Ishikawa (cell line): ENCODE results near the gene MDN1.
A peak's percentile ranks its signal among the peaks of the same experiment; 100 is the strongest.

Source experiments
- CEBPB ChIP-seq: IDR thresholded peaks from 2 replicates; pipeline ENCODE4 v1.6.1; 2012
- CREB1 ChIP-seq: IDR thresholded peaks from 2 replicates; pipeline ENCODE4 v1.6.1; 2012; ENCODE audit warnings: low read depth
- EGR1 ChIP-seq: IDR thresholded peaks from 2 replicates; pipeline ENCODE4 v1.6.1; 2012
- EP300 ChIP-seq: IDR thresholded peaks from 2 replicates; pipeline ENCODE4 v1.6.1; 2012; ENCODE audit warnings: borderline replicate concordance
- FOXM1 ChIP-seq: IDR thresholded peaks from 2 replicates; pipeline ENCODE4 v1.6.1; 2012; ENCODE audit warnings: low read depth, borderline replicate concordance
- MAX ChIP-seq: IDR thresholded peaks from 2 replicates; pipeline ENCODE4 v1.6.1; 2012
- NFIC ChIP-seq: IDR thresholded peaks from 2 replicates; pipeline ENCODE4 v1.6.1; 2012
- RAD21 ChIP-seq: IDR thresholded peaks from 2 replicates; pipeline ENCODE4 v1.6.1; 2012; ENCODE audit warnings: low read depth
- REST ChIP-seq: IDR thresholded peaks from 2 replicates; pipeline ENCODE4 v1.6.1; 2012; ENCODE audit warnings: low read depth, mild to moderate bottlenecking
- TAF1 ChIP-seq: IDR thresholded peaks from 2 replicates; pipeline ENCODE4 v1.6.1; 2012; ENCODE audit warnings: low read depth, mild to moderate bottlenecking
- TCF12 ChIP-seq: IDR thresholded peaks from 2 replicates; pipeline ENCODE4 v1.6.1; 2012; ENCODE audit warnings: low read depth
- TEAD4 ChIP-seq: IDR thresholded peaks from 2 replicates; pipeline ENCODE4 v1.6.1; 2012
- YY1 ChIP-seq: IDR thresholded peaks from 2 replicates; pipeline ENCODE4 v1.6.1; 2012; ENCODE audit warnings: low read depth
- ZBTB7A ChIP-seq: IDR thresholded peaks from 2 replicates; pipeline ENCODE4 v1.6.1; 2012; ENCODE audit warnings: low read depth
- TF ChIP-seq, protein P1 (sequence below): IDR thresholded peaks from 2 replicates; pipeline ENCODE4 v1.6.1; 2012

MDN1 gene

GRCh38 chr6:89797317-89797716 lies 22.3 kb downstream of the MDN1 start:
- TF ChIP-seq FOXM1: no peak
- no peak for TF ChIP-seq ZBTB7A
- TF ChIP-seq RAD21: no peak
- no peak for TF ChIP-seq YY1
- TF ChIP-seq CREB1: no peak
- TF ChIP-seq, protein P1, sequence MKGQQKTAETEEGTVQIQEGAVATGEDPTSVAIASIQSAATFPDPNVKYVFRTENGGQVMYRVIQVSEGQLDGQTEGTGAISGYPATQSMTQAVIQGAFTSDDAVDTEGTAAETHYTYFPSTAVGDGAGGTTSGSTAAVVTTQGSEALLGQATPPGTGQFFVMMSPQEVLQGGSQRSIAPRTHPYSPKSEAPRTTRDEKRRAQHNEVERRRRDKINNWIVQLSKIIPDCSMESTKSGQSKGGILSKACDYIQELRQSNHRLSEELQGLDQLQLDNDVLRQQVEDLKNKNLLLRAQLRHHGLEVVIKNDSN: no peak
- TF ChIP-seq NFIC: no peak
- no peak for TF ChIP-seq REST

DNA sequence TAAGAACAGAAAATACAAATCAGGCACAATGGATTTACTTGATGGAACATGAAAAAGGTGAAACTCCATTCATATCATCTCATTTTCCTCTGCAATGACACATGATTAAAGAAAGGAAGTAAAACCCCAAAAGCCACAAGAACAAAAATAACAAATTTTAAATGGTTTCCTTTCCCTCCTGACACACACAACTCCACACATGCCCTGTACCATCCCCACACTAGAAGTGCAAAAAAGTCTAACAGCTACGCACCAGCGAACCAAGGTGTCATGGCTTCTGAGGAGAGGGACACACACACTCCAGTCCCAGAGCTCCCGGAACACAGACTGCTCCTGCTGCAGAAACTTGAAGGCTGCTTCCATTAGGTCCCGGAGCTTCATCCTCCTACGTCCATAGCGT lies 25.3 kb downstream of the MDN1 start:
- TF ChIP-seq, protein P1: no peak
- TF ChIP-seq RAD21: no peak
- TF ChIP-seq CREB1: no peak
- no peak for TF ChIP-seq FOXM1
- no peak for TF ChIP-seq MAX
- TF ChIP-seq TEAD4: no peak
- TF ChIP-seq EP300: no peak
- no peak for TF ChIP-seq CEBPB

DNA sequence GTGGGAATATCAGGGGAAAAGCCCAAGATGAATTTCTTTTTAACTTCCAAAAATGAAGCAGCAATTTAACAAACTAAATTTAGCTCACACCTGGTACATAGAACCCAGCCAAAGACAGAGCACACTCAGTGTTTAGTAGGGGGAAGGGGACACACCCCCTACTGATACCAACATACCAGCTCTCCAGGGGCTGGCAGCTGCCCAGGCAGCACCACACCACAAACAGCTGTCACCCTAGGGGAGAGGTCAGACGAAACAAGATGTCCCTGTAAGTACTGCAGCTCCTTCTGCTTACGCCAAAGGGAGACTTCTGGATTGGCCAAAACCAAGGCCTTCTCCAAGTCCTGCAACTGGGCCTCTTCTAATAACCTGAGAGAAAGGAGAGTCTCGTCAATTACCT lies 26.0 kb downstream of the MDN1 start:
- TF ChIP-seq TCF12 (no peak), YY1 (no peak), RAD21 (no peak), EGR1 (no peak), CEBPB (no peak), REST (no peak), TEAD4 (no peak), NFIC (no peak)

- TF ChIP-seq YY1: no peak
- peak; percentile 36 for TF ChIP-seq RAD21
- TF ChIP-seq EGR1: no peak
Measured at GRCh38 chr6:89792881-89793280, 26.7 kb downstream of the MDN1 start.

DNA sequence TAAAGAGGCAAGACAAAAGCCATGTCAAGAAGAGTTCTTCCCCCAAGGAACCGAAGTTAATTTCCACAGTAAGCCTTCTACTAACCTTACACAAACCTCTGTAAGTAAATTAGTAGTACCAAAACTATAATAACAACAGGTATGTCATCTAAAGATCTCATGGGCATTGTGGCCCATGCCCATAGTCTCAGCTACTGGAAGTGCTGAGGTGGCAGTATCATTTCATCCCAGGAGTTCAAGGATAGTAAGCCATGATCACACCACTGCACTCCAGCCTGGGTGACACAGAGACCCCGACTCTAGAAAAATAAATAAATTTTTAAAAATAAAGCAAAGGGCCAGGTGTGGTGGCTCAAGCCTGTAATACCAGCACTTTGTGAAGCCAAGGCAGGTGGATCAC lies 29.2 kb downstream of the MDN1 start:
- TF ChIP-seq ZBTB7A: no peak
- no peak for TF ChIP-seq TAF1
- no peak for TF ChIP-seq TCF12
- TF ChIP-seq RAD21: no peak
- no peak for TF ChIP-seq CREB1
- no peak for TF ChIP-seq TEAD4
- no peak for TF ChIP-seq REST
- no peak for TF ChIP-seq EP300
- TF ChIP-seq FOXM1: no peak
- TF ChIP-seq CEBPB: no peak
- no peak for TF ChIP-seq YY1

- TF ChIP-seq, protein P1: no peak
- TF ChIP-seq TEAD4 (no peak), CREB1 (no peak), TAF1 (no peak), EP300 (no peak), FOXM1 (no peak), NFIC (no peak), RAD21 (no peak), TCF12 (no peak), EGR1 (no peak), YY1 (no peak), ZBTB7A (no peak), CEBPB (no peak), MAX (no peak)
Measured at GRCh38 chr6:89789980-89790379, 29.6 kb downstream of the MDN1 start.
